ENCODE results near the gene PAM. TPM values are rescaled to one million over a fixed set of nuclear protein-coding genes. Genes with fewer than 3 reads are reported as not detected.

The PAM gene
- 100 to 1,000 TPM in 1 of 2 donors, 10 to 100 TPM in 1; 71.4 to 107 TPM for total RNA-seq
- long read RNA-seq, full-length matches to known transcripts: 13 of 77 reads
- long read RNA-seq, partial matches to known transcripts: 18 of 77 reads
- long read RNA-seq, other reads (novel, unspliced or antisense): 46 of 77 reads

- DNase-seq: peak; percentile 72 to 81
- intact Hi-C loops (cut with DNase I, micrococcal nuclease): no loop called here
- ATAC-seq: peak; percentile 96
Observed at GRCh38 chr5:102754767-102755431, at the start of gene PAM. Gene PAM (plus strand): TSS chr5:102755305. CDS start chr5:102866196, 110,891 bp downstream.

GRCh38 chr5:102711525-102712385 is 43.4 kb upstream of the PAM start:
- ATAC-seq: no peak
- DNase-seq: no peak
- intact Hi-C loops (cut with DNase I, micrococcal nuclease): no loop called here

- ATAC-seq (no peak), DNase-seq (no peak)
- intact Hi-C loops (cut with DNase I, micrococcal nuclease): no loop called here
Observed at GRCh38 chr5:102713278-102713677, 41.8 kb upstream of the PAM start.

GRCh38 chr5:102713682-102714231 is 41.3 kb upstream of the PAM start:
- intact Hi-C loops (cut with DNase I, micrococcal nuclease): no loop called here
- ATAC-seq: no peak
- no peak for DNase-seq

GRCh38 chr5:102715082-102715807 is 39.9 kb upstream of the PAM start:
- no peak for ATAC-seq
- no peak for DNase-seq
- intact Hi-C loops (cut with DNase I, micrococcal nuclease): no loop called here

GRCh38 chr5:102716017-102716416 is 39.1 kb upstream of the PAM start:
- DNase-seq (no peak), ATAC-seq (no peak)
- intact Hi-C loops (cut with DNase I, micrococcal nuclease): no loop called here

- intact Hi-C loops (cut with DNase I, micrococcal nuclease): no loop called here
- DNase-seq: no peak
- ATAC-seq: no peak
Observed at GRCh38 chr5:102718819-102719218, 36.3 kb upstream of the PAM start.

- DNase-seq (no peak), ATAC-seq (no peak)
- intact Hi-C loops (cut with DNase I, micrococcal nuclease): no loop called here
Observed at GRCh38 chr5:102719886-102720285, 35.2 kb upstream of the PAM start.

- intact Hi-C loops (cut with DNase I, micrococcal nuclease): no loop called here
- DNase-seq (no peak), ATAC-seq (no peak)
Observed at GRCh38 chr5:102720969-102721368, 34.1 kb upstream of the PAM start.

GRCh38 chr5:102722931-102723330 is 32.2 kb upstream of the PAM start:
- ATAC-seq: no peak
- DNase-seq: no peak
- intact Hi-C loops (cut with DNase I, micrococcal nuclease): no loop called here

GRCh38 chr5:102731693-102732092 is 23.4 kb upstream of the PAM start:
- intact Hi-C loops (cut with DNase I, micrococcal nuclease): no loop called here
- ATAC-seq (no peak), DNase-seq (no peak)

GRCh38 chr5:102733534-102733933 is 21.6 kb upstream of the PAM start:
- ATAC-seq: no peak
- DNase-seq: no peak
- intact Hi-C loops (cut with DNase I, micrococcal nuclease): no loop called here

- intact Hi-C loops (cut with DNase I, micrococcal nuclease): no loop called here
- ATAC-seq (no peak), DNase-seq (no peak)
Observed at GRCh38 chr5:102737161-102737560, 17.9 kb upstream of the PAM start.

- intact Hi-C loops (cut with DNase I, micrococcal nuclease): no loop called here
- ATAC-seq (no peak), DNase-seq (no peak)
Observed at GRCh38 chr5:102737805-102738469, 17.2 kb upstream of the PAM start.

- intact Hi-C loops (cut with DNase I, micrococcal nuclease): no loop called here
- DNase-seq (no peak), ATAC-seq (no peak)
Observed at GRCh38 chr5:102740515-102740914, 14.6 kb upstream of the PAM start.

- DNase-seq (no peak), ATAC-seq (no peak)
- intact Hi-C loops (cut with DNase I, micrococcal nuclease): no loop called here
Observed at GRCh38 chr5:102742215-102742614, 12.9 kb upstream of the PAM start.

- no peak for DNase-seq
- intact Hi-C loops (cut with DNase I, micrococcal nuclease): no loop called here
- ATAC-seq: no peak
Observed at GRCh38 chr5:102743900-102744299, 11.2 kb upstream of the PAM start.

- DNase-seq: no peak
- no peak for ATAC-seq
- intact Hi-C loops (cut with DNase I, micrococcal nuclease): no loop called here
Observed at GRCh38 chr5:102747386-102748166, 7.5 kb upstream of the PAM start.

All from left colon (tissue), 2 donors.